ENCODE measurements around the gene LMTK2.

GRCh38 chr7:98163704-98164494 lies 57.2 kb downstream of the LMTK2 start:
- TF ChIP-seq CTCF (IDR thresholded peaks at IDR 0.05), result no peak
- TF ChIP-seq EP300 (IDR thresholded peaks at IDR 0.05), result no peak
- TF ChIP-seq POLR2A (IDR thresholded peaks at IDR 0.05), result no peak
